Measurements from ENCODE around the gene DDX56.

The DDX56 gene, protein sequence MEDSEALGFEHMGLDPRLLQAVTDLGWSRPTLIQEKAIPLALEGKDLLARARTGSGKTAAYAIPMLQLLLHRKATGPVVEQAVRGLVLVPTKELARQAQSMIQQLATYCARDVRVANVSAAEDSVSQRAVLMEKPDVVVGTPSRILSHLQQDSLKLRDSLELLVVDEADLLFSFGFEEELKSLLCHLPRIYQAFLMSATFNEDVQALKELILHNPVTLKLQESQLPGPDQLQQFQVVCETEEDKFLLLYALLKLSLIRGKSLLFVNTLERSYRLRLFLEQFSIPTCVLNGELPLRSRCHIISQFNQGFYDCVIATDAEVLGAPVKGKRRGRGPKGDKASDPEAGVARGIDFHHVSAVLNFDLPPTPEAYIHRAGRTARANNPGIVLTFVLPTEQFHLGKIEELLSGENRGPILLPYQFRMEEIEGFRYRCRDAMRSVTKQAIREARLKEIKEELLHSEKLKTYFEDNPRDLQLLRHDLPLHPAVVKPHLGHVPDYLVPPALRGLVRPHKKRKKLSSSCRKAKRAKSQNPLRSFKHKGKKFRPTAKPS

DNA sequence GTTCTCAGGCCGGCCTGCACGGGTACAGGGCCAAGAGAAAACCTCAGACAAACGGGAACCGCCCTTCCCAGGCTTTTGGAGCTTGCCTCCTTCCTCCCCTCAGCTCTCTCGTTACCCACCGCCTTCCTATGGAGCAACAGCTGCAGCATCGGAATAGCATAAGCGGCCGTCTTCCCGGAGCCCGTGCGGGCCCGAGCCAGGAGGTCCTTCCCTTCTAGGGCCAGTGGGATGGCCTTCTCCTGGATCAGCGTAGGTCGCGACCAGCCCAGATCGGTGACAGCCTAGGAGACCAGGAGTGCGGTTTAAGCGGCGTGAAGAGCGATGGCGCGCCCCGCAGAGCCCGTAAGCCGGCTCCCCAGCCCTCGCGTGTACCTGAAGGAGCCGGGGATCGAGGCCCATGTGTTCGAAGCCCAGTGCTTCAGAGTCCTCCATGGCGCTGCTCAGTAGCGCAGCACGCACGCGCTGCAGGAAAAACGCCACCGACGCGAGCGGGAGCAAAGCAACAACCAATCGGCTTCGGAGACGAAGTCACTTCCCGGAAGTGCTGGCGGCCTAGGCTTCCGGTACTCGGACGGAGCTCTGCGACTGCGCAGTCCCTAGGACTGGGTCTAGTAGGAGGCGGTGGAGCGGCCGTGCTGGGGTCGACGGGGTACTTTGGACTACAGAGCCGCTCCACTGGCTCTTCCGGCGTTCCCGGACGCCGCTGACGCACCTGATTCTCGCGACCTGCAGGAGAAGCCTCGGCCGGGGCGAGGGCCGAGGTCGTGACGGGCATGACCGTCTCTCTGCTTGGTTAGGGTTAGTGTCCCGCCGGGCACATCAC is at the start of gene DDX56:
Gene DDX56 (minus strand): TSS at position 445 of the 823 bp plus-strand sequence. CDS start 13 bp downstream, at position 432.
- DNase-seq (ENCODE audit: low spot score) = peak; percentile 96

DNA sequence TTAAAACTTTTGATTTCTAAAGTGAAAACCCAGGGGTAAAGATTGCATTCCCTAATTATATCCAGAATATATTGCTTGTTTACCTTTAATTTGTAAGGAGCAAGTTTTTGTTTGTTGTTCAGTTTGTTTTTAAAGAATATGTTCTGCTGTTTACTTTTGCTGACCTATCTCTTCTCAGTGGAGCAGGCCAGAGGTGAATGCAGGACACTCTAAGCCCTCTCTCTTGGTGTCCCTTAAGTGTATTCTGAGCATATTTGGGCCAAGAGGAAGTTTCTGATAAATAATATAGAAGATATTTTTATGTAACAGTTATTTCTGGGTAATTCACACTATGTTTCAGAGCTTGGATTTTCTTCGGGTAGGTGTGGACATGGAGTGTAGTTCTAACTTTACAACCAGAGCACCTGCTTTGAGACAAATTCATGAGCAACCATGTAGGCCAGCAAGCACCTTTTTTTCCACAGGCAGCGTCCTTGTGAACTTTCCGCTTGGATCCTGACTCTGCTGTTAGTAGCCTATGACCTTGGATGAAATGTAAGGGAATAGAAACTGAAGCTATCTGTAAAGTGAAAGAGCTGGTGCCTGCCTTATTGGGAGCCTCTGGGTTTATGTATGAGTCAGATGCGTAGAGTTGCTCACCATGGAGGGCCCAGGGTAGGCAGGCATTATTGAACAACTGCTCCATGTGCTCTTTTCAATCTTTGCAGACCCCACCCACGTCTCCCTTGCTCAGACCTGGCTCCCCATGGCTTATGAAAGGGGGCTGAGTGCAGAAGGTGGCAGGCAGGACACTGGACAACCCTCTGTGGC is 48.8 kb upstream of the DDX56 start:
- DNase-seq (ENCODE audit: low spot score) = no peak

DNA sequence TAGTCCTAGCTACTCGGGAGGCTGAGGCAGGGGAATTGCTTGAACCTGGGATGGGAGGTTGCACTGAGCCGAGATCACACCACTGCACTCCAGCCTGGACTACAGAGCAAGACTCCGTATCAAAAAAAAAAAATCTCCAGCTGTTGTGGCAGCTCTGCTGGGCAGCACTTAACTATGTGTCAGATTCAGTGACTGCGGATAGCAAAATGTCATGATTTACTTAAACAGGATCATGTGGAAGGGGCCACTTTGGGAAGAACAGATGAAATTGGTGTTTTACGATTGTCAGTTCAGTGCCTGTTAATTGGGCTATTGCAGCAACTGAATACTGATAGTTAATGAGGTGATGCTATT is 48.0 kb upstream of the DDX56 start:
- no peak for DNase-seq (ENCODE audit: low spot score)

DNA sequence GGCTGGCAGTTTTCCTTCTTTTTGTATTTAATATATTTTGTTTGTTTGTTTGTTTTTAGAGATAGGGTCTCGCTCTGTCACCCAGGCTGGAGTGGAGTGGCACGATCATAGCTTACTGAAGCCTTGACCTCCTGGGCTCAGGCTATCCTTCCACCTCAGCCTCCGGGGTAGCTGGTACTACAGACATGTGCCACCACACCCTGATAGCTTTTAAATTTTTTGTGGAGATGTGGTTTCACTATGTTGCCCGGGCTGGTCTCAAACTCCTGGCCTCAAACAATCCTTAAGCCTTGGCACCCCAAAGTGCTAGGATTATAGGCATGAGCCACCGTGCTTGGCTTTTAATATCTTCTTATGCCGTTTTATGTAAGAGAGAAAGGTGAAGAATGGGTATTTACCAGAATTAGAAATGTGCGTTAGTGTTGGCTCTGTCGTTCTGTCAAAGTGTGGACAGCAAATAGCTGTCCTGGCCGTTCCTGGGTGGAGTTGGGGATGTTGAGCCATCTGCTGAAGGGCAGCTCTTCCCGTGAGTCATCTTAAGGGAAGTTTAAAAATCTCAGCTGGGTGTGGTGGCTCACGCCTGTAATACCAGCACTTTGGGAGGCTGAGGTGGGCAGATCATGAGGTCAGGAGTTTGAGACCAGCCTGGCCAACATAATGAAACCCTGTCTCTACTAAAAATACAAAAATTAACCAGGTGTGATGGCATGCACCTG is 47.5 kb upstream of the DDX56 start:
- DNase-seq (ENCODE audit: low spot score) = no peak

DNA sequence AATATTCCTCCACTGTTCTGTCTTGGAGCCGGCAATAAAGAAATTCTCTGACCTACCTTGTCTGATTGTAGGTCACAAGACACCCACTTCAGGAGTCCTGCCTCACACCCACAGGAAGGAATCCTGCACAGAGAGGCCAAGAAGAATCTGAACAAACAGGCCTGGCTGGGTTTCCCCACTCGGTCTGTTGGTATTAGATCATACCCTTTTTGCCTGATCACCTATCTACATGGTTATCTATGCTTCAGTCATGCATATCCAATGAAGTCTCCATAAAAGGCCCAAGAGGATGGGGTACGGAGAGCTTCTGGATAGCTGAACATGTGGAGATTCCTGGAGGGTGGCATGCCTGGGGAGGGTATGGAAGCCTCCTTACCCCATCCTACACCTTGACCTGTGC is 45.0 kb upstream of the DDX56 start:
- no peak for DNase-seq (ENCODE audit: low spot score)

DNA sequence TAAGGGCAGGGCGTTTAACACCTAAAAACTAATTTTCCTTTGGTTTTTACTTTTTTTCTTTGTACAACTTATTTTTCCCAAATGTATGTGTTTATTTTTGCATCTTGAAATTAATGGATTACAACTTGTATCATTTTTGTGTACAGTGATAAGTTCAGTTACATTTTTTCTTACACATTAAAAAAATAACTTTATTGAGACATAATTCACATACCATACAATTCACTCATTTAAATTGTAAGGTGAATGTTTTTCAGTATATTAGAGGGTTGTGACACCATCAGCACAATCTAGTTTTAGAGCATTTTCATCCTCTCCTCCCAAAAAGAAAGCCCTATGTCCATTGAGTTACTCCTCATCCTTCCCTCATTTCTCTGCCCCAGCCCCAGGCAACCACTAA is 44.3 kb upstream of the DDX56 start:
- DNase-seq (ENCODE audit: low spot score) = no peak

DNA sequence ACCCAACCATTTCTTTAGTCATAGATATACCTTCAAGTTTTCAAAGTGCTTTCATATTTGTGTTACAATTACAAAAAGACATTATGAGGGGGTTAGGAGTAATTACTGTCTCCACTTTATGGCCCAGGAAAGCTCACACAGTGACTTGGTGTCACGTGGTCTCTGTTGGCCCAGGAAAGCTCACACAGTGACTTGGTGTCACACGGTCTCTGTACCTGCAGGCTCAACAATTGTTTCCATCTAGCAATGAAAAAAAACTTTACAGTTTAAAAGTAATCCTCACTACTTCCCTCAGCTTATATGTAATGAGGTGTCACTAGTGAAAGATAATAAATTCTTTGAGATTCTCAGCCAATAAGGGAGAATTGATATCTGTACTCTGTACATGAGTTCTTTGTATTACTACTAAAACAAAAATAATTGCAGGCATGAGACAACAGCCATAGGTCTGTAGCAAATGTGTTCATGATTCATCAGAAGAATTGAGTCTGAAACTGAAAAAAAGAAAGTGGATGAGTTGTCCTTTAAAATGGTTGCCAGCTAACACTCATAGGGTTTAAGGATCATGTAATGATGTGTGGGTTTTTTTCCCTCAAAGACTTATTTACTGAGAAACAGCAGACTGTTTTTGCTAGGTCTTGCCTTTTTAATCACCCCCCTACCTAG is 43.6 kb upstream of the DDX56 start:
- DNase-seq (ENCODE audit: low spot score) = no peak

DNA sequence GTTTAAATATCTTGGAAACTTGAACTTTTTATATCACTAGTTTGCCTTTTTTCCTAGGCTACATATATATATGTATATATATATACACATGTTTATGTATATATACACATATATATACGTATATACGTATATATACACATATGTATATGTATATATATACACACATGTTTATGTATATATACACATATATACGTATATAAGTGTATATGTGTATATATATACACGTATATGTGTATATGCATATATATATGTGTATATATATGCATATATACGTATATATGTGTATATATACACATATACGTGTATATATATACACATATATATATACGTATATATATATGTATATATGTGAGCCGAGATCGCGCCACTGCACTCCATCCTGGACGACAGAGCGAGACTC is 42.8 kb upstream of the DDX56 start:
- DNase-seq (ENCODE audit: low spot score) = no peak

DNA sequence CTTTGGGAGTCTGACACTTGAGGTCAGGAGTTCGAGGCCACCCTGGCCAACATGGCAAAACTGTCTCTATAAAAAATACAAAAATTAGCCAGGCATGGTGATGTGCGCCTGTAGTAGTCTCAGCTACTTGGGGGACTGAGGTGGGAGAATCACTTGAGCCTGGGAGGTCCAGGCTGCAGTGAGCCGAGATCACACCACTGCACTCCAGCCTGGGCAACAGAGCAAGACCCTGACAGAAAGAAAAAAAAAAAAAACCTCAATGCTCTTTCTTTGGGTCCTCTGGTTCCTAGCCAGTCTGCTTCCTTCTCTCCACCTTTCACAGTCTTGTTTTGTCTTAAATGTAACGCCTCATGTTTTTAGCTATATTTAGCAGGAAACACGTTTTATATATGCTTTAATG is 42.1 kb upstream of the DDX56 start:
- no peak for DNase-seq (ENCODE audit: low spot score)

DNA sequence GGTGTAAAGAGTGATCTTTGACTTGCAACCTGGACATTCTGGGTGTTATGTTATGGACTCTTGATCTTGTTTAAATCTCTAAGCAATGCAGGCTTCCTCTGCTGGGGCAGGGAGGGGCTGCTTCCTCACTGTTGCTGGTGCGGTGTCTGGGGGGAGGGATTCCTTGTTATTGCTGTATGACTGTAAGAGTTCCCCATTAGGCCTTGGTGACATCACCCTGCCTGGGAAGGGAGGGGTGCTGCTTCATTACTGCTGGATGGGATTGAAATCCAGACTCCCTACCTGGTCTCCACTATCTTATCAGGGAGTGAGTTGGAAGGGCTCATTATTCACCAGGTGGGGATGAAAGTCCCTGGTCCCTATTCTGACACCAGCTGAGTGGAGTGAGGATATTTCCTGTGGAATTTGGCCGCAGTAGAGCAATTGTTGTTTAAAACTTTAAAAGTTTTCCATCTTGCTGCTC is 41.5 kb upstream of the DDX56 start:
- DNase-seq (ENCODE audit: low spot score) = no peak

DNA sequence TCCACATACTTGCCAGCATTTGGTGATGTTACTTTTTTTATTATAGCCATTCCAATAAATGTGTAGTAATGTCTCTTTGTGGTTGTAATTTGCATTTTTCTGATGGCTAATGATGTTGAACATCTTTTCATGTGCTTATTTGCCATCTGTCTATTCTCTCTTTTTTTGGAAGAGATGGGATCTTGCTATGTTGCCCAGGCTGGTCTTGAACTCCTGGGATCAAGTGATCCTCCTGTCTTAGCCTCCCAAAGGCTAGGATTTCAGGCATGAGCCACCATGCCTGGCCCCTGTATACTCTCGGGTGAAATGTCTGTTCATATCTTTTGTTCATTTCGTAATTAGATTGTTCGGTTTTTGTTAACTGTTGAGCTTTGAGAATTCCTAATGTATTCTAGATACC is 36.1 kb upstream of the DDX56 start:
- DNase-seq (ENCODE audit: low spot score) = no peak

DNA sequence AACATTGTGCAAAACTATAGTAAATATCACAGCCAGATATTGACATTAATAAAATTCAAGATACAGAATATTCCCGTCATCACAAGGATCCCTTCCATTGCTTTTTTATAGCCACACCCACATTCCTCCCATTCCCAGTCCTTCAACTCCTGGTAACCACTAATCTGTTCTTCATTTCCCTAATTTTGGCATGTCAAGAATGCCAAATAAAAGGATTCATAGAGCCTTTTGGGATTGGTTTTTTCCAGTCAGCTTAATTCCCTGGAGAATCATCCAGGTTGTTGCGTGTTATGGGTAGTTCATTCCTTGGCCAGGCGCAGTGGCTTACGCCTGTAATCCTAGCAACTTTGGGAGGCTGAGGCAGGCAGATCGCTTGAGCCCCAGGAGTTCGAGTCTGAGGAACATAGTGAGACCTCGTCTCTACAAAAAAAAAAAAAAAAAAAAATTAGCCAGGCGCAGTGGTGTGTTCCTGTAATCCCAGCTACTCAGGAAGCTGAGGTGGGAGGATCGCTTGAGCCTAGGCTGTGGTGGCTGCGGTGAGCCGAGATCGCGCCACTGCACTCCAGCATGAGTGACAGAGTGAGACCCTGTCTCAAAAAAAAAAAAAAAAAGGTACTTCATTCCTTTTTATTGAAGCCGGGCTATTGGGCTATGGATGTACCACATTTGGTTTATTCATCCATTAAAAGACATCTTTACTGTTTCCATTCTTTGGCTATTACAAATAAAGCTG is 35.4 kb upstream of the DDX56 start:
- no peak for DNase-seq (ENCODE audit: low spot score)

DNA sequence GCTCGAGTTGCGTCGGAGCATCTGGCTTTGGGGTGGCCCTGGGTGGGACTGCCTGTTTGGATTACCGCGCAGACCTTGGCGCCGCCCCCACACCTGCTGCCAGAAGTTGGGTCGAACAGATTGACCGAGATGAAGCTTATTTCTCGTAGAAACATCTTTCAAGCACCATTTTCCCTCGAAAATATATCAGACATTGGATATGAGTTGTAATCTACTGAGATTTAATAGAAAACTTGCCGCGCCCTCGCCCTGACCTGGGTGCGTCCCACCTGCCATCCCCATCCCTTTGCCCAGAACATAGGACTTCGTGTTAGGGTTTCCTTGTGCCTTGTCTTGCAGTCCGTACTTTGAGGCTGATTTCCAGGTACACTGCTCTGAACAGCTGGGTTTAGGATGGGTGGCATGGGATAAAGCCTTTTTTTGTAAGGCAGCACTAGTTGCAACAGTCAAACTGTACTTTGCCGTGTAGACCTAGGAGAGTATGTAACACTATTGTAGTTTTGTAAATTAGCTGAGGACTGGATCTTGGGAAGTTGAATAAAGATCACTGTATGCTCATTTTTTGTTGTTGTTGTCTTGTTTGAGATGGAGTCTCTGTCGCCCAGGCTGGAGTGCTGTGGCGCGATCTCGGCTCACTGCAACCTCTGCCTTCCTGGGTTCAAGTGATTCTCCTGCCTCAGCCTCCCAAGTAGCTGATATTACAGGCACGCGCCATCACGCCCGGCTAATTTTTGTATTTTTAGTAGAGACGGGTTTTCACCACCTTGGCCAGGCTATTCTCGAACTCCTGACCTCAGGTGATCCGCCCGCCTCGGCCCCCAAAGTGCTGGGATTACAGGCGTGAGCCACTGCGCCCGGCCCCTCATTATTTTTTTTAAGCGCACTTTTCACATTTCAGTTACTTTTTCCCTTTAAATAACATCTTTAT is 33.7 kb upstream of the DDX56 start:
- DNase-seq (ENCODE audit: low spot score) = no peak

DNA sequence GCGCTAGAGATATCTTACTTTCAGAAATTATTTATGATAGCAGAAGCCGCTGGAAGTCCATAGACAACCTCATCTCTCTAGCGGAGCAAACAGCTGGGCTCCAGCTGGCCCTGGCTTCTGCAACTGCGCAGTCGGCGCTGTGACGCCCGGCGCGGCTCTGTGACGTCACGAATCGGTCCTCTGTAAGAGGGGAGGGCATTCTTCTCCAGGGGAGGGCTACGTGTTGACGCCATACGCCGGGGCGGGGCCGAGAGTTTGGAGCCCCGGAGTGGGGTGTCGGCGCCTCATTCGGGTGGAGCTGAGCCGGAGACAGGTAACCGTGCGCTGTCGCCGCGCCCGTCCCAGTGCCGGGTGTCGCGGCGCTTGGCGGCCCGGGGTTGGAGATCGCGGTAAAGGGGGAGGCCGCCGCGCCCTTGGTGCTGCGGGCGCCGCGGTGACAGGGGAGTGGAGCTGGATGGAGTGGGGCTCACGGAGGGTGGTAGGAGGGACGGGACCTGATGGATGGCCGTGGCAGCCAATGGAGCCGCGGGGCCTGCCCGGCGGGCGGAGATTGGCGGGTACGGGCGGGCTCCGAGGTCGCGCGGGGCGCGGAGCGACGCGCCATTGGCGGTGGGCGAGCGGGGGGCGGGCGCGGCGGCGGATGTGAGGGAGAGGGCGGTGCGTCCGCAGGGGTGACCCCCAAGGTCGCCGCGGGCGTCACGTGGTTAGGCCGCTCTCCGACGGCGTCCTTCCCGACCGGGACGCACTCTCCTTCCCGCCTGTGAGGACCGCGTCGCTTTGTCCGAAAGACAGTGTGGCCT is 32.8 kb upstream of the DDX56 start, which contains the start of gene OGDH:
Gene OGDH (plus strand): TSS at position 287 of the 800 bp plus-strand sequence. CDS start 17,717 bp downstream, outside the sequence.
- DNase-seq (ENCODE audit: low spot score) = peak; percentile 98

DNA sequence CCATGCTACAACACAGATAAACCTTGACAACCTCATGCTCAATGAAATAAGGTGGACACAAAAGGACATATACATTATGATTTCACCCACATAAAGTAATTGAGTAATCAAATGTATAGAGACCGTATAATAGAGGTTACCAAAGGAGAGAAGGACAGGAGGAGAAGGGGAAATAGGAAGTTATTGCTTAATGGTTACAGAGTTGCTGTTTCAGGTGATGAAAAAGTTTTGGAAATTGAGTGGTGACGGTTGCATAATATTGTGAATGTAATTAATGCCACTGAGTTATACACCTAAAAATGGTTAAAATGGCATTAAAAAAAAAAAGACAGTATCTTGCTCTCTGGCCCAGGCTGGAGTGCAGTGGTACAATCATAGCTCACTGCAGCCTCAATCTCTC is 31.2 kb upstream of the DDX56 start:
- no peak for DNase-seq (ENCODE audit: low spot score)

DNA sequence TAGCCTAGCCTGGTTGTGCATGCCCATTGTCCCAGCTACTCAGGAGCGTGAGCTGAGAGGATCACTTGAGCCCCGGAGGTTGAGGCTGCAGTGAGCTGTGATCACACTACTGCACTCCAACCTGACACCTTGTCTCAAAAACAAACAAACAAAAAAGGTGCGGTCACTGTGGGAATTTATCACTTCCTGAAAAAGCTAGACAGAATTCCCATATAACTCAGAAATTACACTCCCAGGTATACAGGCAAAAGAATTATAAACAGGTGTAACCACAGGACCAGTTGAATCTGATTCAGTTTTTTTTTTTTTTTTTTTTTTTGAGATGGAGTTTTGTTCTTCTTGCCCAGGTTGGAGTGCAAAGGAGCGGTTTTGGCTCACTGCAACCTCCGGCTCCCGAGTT is 29.5 kb upstream of the DDX56 start:
- DNase-seq (ENCODE audit: low spot score) = no peak

DNA sequence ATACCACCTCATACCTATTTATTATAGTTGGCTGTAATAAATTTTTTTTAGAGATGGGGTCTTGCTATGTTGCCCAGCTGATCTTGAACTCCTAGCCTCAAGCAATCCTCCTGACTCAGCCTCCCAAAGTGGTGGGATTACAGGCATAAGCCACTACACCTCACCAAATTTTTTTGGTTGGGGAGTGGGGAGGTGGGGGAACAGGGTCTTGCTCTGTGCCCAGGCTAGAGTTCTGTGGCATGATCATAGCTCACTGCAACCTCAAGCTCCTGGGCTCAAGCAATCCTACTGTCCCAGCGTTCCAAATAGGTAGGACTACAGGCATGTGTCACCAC is 28.8 kb upstream of the DDX56 start:
- no peak for DNase-seq (ENCODE audit: low spot score)

DNA sequence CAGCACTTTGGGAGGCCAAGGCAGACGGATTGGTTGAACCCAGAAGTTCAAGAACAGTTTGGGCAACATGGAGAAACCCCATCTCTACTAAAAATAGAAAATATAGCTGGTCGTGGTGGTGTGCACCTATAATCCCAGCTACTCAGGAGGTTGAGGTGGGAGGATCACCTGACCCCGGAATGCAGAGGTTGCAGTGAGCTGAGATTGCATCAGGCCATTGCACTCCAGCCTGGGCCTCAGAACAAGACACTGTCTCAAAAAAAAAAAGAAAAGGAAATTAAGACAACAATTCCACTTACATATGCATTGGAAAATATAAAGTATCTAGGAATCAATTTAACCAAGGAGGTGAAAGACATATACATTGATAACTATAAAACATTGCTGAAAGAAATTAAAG is 25.5 kb upstream of the DDX56 start:
- no peak for DNase-seq (ENCODE audit: low spot score)
